Measurements from ENCODE around the gene U2SURP. TPM values are rescaled to one million over a fixed set of nuclear protein-coding genes. Genes with fewer than 3 reads are reported as not detected.
"Not testable (repeated sequence)": the region's sequence is repeated elsewhere in the genome, so short reads cannot be mapped to it uniquely, and the experiment has no call there.

U2SURP gene
- total and polyA plus RNA-seq, 9 donors, result 53.2 to 91.8 (median 77.0) TPM

- no peaks in the 10 kb centered on the region for H3K36me3 ChIP-seq (ENCODE audit: control insufficient read depth, insufficient read depth, low read length)
- no peak for DNase-seq
- H3K4me3 ChIP-seq (ENCODE audit: low read length), result no peak overlapping the region
- H3K9me3 ChIP-seq (replicated peaks; ENCODE audit: control insufficient read depth, low read depth, low read length), result no peaks in the 10 kb centered on the region
- WGBS (ENCODE audit: insufficient coverage), result 100% methylated on average over 1 of the region's 4 CpGs
- H3K27ac ChIP-seq (ENCODE audit: low read length), result no peak overlapping the region
- peaks cover 2% of the 10 kb centered on the region for H3K27me3 ChIP-seq (ENCODE audit: control insufficient read depth, insufficient read depth, low read length)
- H3K4me1 ChIP-seq (ENCODE audit: control insufficient read depth, insufficient read depth, low read length), result no peaks in the 10 kb centered on the region
Measured at GRCh38 chr3:142975316-142975995, 25.9 kb upstream of the U2SURP start.

- Histone ChIP-seq H3K27ac (ENCODE audit: low read length) (no peak overlapping the region), H3K9me3 (replicated peaks; ENCODE audit: control insufficient read depth, low read depth, low read length) (no peaks in the 10 kb centered on the region), H3K4me3 (ENCODE audit: low read length) (no peak overlapping the region), H3K36me3 (ENCODE audit: control insufficient read depth, insufficient read depth, low read length) (no peaks in the 10 kb centered on the region), H3K4me1 (ENCODE audit: control insufficient read depth, insufficient read depth, low read length) (no peaks in the 10 kb centered on the region), H3K27me3 (ENCODE audit: control insufficient read depth, insufficient read depth, low read length) (peaks cover 2% of the 10 kb centered on the region)
- peak; percentile 66 for DNase-seq
- 11% methylated on average over 2 of the region's 8 CpGs for WGBS (ENCODE audit: insufficient coverage)
Measured at GRCh38 chr3:142976621-142977398, 24.6 kb upstream of the U2SURP start.

GRCh38 chr3:142977399-142977728 is 24.0 kb upstream of the U2SURP start:
- H3K27ac ChIP-seq (ENCODE audit: low read length), result no peak overlapping the region
- no peak overlapping the region for H3K4me3 ChIP-seq (ENCODE audit: low read length)

GRCh38 chr3:142981108-142981507 is 20.3 kb upstream of the U2SURP start:
- H3K27me3 ChIP-seq (ENCODE audit: control insufficient read depth, insufficient read depth, low read length), result peaks cover 4% of the 10 kb centered on the region
- no peaks in the 10 kb centered on the region for H3K9me3 ChIP-seq (replicated peaks; ENCODE audit: control insufficient read depth, low read depth, low read length)
- H3K27ac ChIP-seq (ENCODE audit: low read length), result no peak overlapping the region
- 60% methylated on average over 1 of the region's 3 CpGs for WGBS (ENCODE audit: insufficient coverage)
- H3K4me1 ChIP-seq (ENCODE audit: control insufficient read depth, insufficient read depth, low read length), result no peaks in the 10 kb centered on the region
- no peak for DNase-seq
- no peak overlapping the region for H3K4me3 ChIP-seq (ENCODE audit: low read length)
- H3K36me3 ChIP-seq (ENCODE audit: control insufficient read depth, insufficient read depth, low read length), result no peaks in the 10 kb centered on the region

More at GRCh38 chr3:142977399-142977728, 24.0 kb upstream of the U2SURP start:
- H3K9me3 ChIP-seq (replicated peaks; ENCODE audit: control insufficient read depth, low read depth, low read length), result no peaks in the 10 kb centered on the region
- WGBS (ENCODE audit: insufficient coverage), result no CpG with 5 or more reads among the region's 1 CpG
- H3K27me3 ChIP-seq (ENCODE audit: control insufficient read depth, insufficient read depth, low read length), result no peaks in the 10 kb centered on the region
- no peaks in the 10 kb centered on the region for H3K4me1 ChIP-seq (ENCODE audit: control insufficient read depth, insufficient read depth, low read length)
- no peaks in the 10 kb centered on the region for H3K36me3 ChIP-seq (ENCODE audit: control insufficient read depth, insufficient read depth, low read length)
- DNase-seq, result no peak

- H3K9me3 ChIP-seq (replicated peaks; ENCODE audit: control insufficient read depth, low read depth, low read length), result no peaks in the 10 kb centered on the region
- no peak overlapping the region for H3K4me3 ChIP-seq (ENCODE audit: low read length)
- DNase-seq, result no peak
- WGBS (ENCODE audit: insufficient coverage), result 83% methylated on average over 1 of the region's 7 CpGs
- peaks cover 4% of the 10 kb centered on the region for H3K27me3 ChIP-seq (ENCODE audit: control insufficient read depth, insufficient read depth, low read length)
- H3K36me3 ChIP-seq (ENCODE audit: control insufficient read depth, insufficient read depth, low read length), result no peaks in the 10 kb centered on the region
- H3K4me1 ChIP-seq (ENCODE audit: control insufficient read depth, insufficient read depth, low read length), result no peaks in the 10 kb centered on the region
- no peak overlapping the region for H3K27ac ChIP-seq (ENCODE audit: low read length)
Measured at GRCh38 chr3:142982038-142982773, 19.2 kb upstream of the U2SURP start.

- Histone ChIP-seq H3K27ac (ENCODE audit: low read length) (no peak overlapping the region), H3K4me3 (ENCODE audit: low read length) (no peak overlapping the region), H3K27me3 (ENCODE audit: control insufficient read depth, insufficient read depth, low read length) (peaks cover 4% of the 10 kb centered on the region), H3K36me3 (ENCODE audit: control insufficient read depth, insufficient read depth, low read length) (no peaks in the 10 kb centered on the region), H3K4me1 (ENCODE audit: control insufficient read depth, insufficient read depth, low read length) (no peaks in the 10 kb centered on the region), H3K9me3 (replicated peaks; ENCODE audit: control insufficient read depth, low read depth, low read length) (no peaks in the 10 kb centered on the region)
- 83% methylated on average over 1 of the region's 2 CpGs for WGBS (ENCODE audit: insufficient coverage)
- DNase-seq, result no peak
Measured at GRCh38 chr3:142983318-142983717, 18.1 kb upstream of the U2SURP start.

GRCh38 chr3:142984255-142984654 is 17.1 kb upstream of the U2SURP start:
- H3K9me3 ChIP-seq (replicated peaks; ENCODE audit: control insufficient read depth, low read depth, low read length), result no peaks in the 10 kb centered on the region
- H3K27ac ChIP-seq (ENCODE audit: low read length), result no peak overlapping the region
- no peak overlapping the region for H3K4me3 ChIP-seq (ENCODE audit: low read length)
- no peaks in the 10 kb centered on the region for H3K4me1 ChIP-seq (ENCODE audit: control insufficient read depth, insufficient read depth, low read length)
- 87% methylated on average over 2 of the region's 3 CpGs for WGBS (ENCODE audit: insufficient coverage)
- H3K27me3 ChIP-seq (ENCODE audit: control insufficient read depth, insufficient read depth, low read length), result peaks cover 4% of the 10 kb centered on the region
- no peak for DNase-seq
- H3K36me3 ChIP-seq (ENCODE audit: control insufficient read depth, insufficient read depth, low read length), result no peaks in the 10 kb centered on the region

GRCh38 chr3:142987080-142987700 is 14.2 kb upstream of the U2SURP start:
- DNase-seq, result peak; percentile 41
- H3K27me3 ChIP-seq (ENCODE audit: control insufficient read depth, insufficient read depth, low read length), result peaks cover 4% of the 10 kb centered on the region
- H3K36me3 ChIP-seq (ENCODE audit: control insufficient read depth, insufficient read depth, low read length), result no peaks in the 10 kb centered on the region
- no peak overlapping the region for H3K4me3 ChIP-seq (ENCODE audit: low read length)
- WGBS (ENCODE audit: insufficient coverage), result no CpG with 5 or more reads among the region's 5 CpGs
- no peaks in the 10 kb centered on the region for H3K9me3 ChIP-seq (replicated peaks; ENCODE audit: control insufficient read depth, low read depth, low read length)
- no peaks in the 10 kb centered on the region for H3K4me1 ChIP-seq (ENCODE audit: control insufficient read depth, insufficient read depth, low read length)
- H3K27ac ChIP-seq (ENCODE audit: low read length), result no peak overlapping the region

- Histone ChIP-seq H3K27me3 (ENCODE audit: control insufficient read depth, insufficient read depth, low read length) (peaks cover under 1% of the 10 kb centered on the region), H3K4me3 (ENCODE audit: low read length) (no peak overlapping the region), H3K9me3 (replicated peaks; ENCODE audit: control insufficient read depth, low read depth, low read length) (no peaks in the 10 kb centered on the region), H3K27ac (ENCODE audit: low read length) (no peak overlapping the region), H3K36me3 (ENCODE audit: control insufficient read depth, insufficient read depth, low read length) (no peaks in the 10 kb centered on the region), H3K4me1 (ENCODE audit: control insufficient read depth, insufficient read depth, low read length) (no peaks in the 10 kb centered on the region)
- peak; percentile 47 for DNase-seq
- WGBS (ENCODE audit: insufficient coverage), result 0% methylated on average over 4 of the region's 7 CpGs
Measured at GRCh38 chr3:142987707-142988106, 13.7 kb upstream of the U2SURP start.

- H3K27me3 ChIP-seq (ENCODE audit: control insufficient read depth, insufficient read depth, low read length); H3K9me3 ChIP-seq (replicated peaks; ENCODE audit: control insufficient read depth, low read depth, low read length); H3K36me3 ChIP-seq (ENCODE audit: control insufficient read depth, insufficient read depth, low read length); H3K27ac ChIP-seq (ENCODE audit: low read length); H3K4me1 ChIP-seq (ENCODE audit: control insufficient read depth, insufficient read depth, low read length); DNase-seq; H3K4me3 ChIP-seq (ENCODE audit: low read length): not testable (repeated sequence)
- WGBS (ENCODE audit: insufficient coverage), result no CpG with 5 or more reads among the region's 2 CpGs
Measured at GRCh38 chr3:142988221-142988620, 13.1 kb upstream of the U2SURP start.
